Measurements from ENCODE around the gene COIL. TPM values are rescaled to one million over a fixed set of nuclear protein-coding genes. Genes with fewer than 3 reads are reported as not detected.
A peak's percentile ranks its signal among the peaks of the same experiment; 100 is the strongest.

The COIL gene
- total RNA-seq, 1 donor from 2014 or later: 4.8 TPM

- no peak overlapping the region for H3K4me3 ChIP-seq
- no peaks in the 10 kb centered on the region for H3K4me1 ChIP-seq
- peak in 1 of 2 donors; percentile 18 for DNase-seq (ENCODE audit: low spot score in 2 of 2)
- peaks cover 68 to 89% of the 10 kb centered on the region in 2 donors for H3K36me3 ChIP-seq
- H3K27ac ChIP-seq: no peak overlapping the region
- TF ChIP-seq CTCF (IDR thresholded peaks at IDR 0.05): no peak
- H3K27me3 ChIP-seq: no peaks in the 10 kb centered on the region
- intact Hi-C loops (cut with DNase I): no loop called here
- H3K9me3 ChIP-seq: no peaks in the 10 kb centered on the region
Measured at GRCh38 chr17:56899403-56899802, 61.4 kb downstream of the COIL start.

GRCh38 chr17:56898874-56899273 is 62.0 kb downstream of the COIL start:
- H3K36me3 ChIP-seq: peaks cover 65 to 89% of the 10 kb centered on the region in 2 donors
- peak in 1 of 2 donors; percentile 50 for DNase-seq (ENCODE audit: low spot score in 2 of 2)
- H3K9me3 ChIP-seq: no peaks in the 10 kb centered on the region
- no peak overlapping the region for H3K4me3 ChIP-seq
- H3K27me3 ChIP-seq: no peaks in the 10 kb centered on the region
- intact Hi-C loops (cut with DNase I): no loop called here
- no peak overlapping the region for H3K27ac ChIP-seq
- no peaks in the 10 kb centered on the region for H3K4me1 ChIP-seq
- no peak for TF ChIP-seq CTCF (IDR thresholded peaks at IDR 0.05)

- no peaks in the 10 kb centered on the region for H3K4me1 ChIP-seq
- H3K36me3 ChIP-seq: peaks cover 68 to 89% of the 10 kb centered on the region in 2 donors
- H3K9me3 ChIP-seq: no peaks in the 10 kb centered on the region
- no peak overlapping the region for H3K4me3 ChIP-seq
- DNase-seq (ENCODE audit: low spot score in 2 of 2): peak in 1 of 2 donors; percentile 40
- intact Hi-C loops (cut with DNase I): no loop called here
- no peak for TF ChIP-seq CTCF (IDR thresholded peaks at IDR 0.05)
- H3K27me3 ChIP-seq: no peaks in the 10 kb centered on the region
- H3K27ac ChIP-seq: no peak overlapping the region
Measured at GRCh38 chr17:56897646-56898424, 63.0 kb downstream of the COIL start.

- no peaks in the 10 kb centered on the region for H3K27me3 ChIP-seq
Measured at GRCh38 chr17:56896968-56897359, 63.9 kb downstream of the COIL start.

GRCh38 chr17:56896217-56896967 is 64.5 kb downstream of the COIL start:
- Histone ChIP-seq H3K4me3 (no peak overlapping the region), H3K36me3 (peaks cover 60 to 88% of the 10 kb centered on the region in 2 donors), H3K9me3 (no peaks in the 10 kb centered on the region), H3K27me3 (no peaks in the 10 kb centered on the region), H3K4me1 (no peaks in the 10 kb centered on the region), H3K27ac (no peak overlapping the region)
- no peak for TF ChIP-seq CTCF (IDR thresholded peaks at IDR 0.05)
- DNase-seq (ENCODE audit: low spot score in 2 of 2): no peak
- intact Hi-C loops (cut with DNase I): no loop called here

More at GRCh38 chr17:56896968-56897359, 63.9 kb downstream of the COIL start:
- intact Hi-C loops (cut with DNase I): no loop called here
- Histone ChIP-seq H3K9me3 (no peaks in the 10 kb centered on the region), H3K4me1 (no peaks in the 10 kb centered on the region), H3K36me3 (peaks cover 65 to 87% of the 10 kb centered on the region in 2 donors), H3K27ac (no peak overlapping the region), H3K4me3 (no peak overlapping the region)
- peak in 1 of 2 donors; percentile 27 for DNase-seq (ENCODE audit: low spot score in 2 of 2)
- TF ChIP-seq CTCF (IDR thresholded peaks at IDR 0.05): no peak

Measured in ascending aorta (tissue), 2 donors.